PFSK-1 (cell line): Measurements from ENCODE around the gene FAF1.

Experiments used
- FOXP2 ChIP-seq: optimal IDR thresholded peaks from 2 replicates; pipeline ENCODE3; 2011; ENCODE audit warnings: borderline replicate concordance, control low read depth, inconsistent platforms; ENCODE audit not compliant: insufficient read depth; ENCODE audit errors: extremely low read length, extremely low read depth
- POLR2AphosphoS5 ChIP-seq: IDR thresholded peaks from 2 replicates; pipeline ENCODE4 v1.6.1; 2012; ENCODE audit warnings: low read depth, mild to moderate bottlenecking, control low read depth, low read length, moderate library complexity
- REST ChIP-seq, 2 experiments: IDR thresholded peaks; 2 replicates each; pipeline versions ENCODE4 v1.6.1 to v1.8.0; 2011 to 2012; ENCODE audit warnings: low read depth in 2 of 2, low read length in 2 of 2, control low read depth in 1 of 2, inconsistent platforms in 1 of 2, mild to moderate bottlenecking in 1 of 2, moderate library complexity in 1 of 2; ENCODE audit not compliant: insufficient read depth in 1 of 2
- TAF1 ChIP-seq: IDR thresholded peaks from 2 replicates; pipeline ENCODE4 v1.6.1; 2012; ENCODE audit warnings: low read length, control low read depth, borderline replicate concordance; ENCODE audit not compliant: insufficient read depth

- no peak for TF ChIP-seq REST (IDR thresholded peaks at IDR 0.05; ENCODE audit: insufficient read depth in 1 of 2, low read depth in 2 of 2, low read length in 2 of 2)
- TF ChIP-seq POLR2AphosphoS5, result no peak
- no peak for TF ChIP-seq TAF1
- no peak for TF ChIP-seq FOXP2
Observed at GRCh38 chr1:50417507-50417906, 542.6 kb downstream of the FAF1 start.
